Vagina (tissue), 2 donors: ENCODE data around the gene SLMAP. TPM values are rescaled to one million over a fixed set of nuclear protein-coding genes. Genes with fewer than 3 reads are reported as not detected.

Experiments used
- DNase-seq, 2 donors: peaks; one replicate each; pipeline ENCODE4 v3.0.0-alpha.2; 2017; ENCODE audit errors: extremely low spot score in 2 of 2
- H3K27ac ChIP-seq: fragments of 200-600 bp; sonication (generic); one replicate; pipeline ENCODE4 v1.5.1; 2019
- H3K27me3 ChIP-seq: fragments of 200-600 bp; sonication (generic); one replicate; pipeline ENCODE4 v1.5.1; 2019
- H3K36me3 ChIP-seq, 2 donors: fragments of 200-600 bp; sonication (generic); one replicate each; pipeline ENCODE4 v1.5.1; 2017 to 2019
- H3K4me1 ChIP-seq: fragments of 200-600 bp; sonication (generic); one replicate; pipeline ENCODE4 v1.5.1; 2019
- H3K4me3 ChIP-seq, 2 donors: fragments of 200-600 bp; sonication (generic); 1 replicate in 1 of 2; 2 replicates in 1 of 2; pipeline ENCODE4 v1.5.1; 2016 to 2019
- H3K9me3 ChIP-seq: fragments of 200-600 bp; sonication (generic); one replicate; pipeline ENCODE4 v1.5.1; 2019
- CTCF ChIP-seq, 3 experiments: fragments of 450-650 bp in 2 of 3; fragments of 200-600 bp in 1 of 3; sonication (generic) in 1 of 3; IDR thresholded peaks; one replicate each; pipeline ENCODE4 v1.5.1; 2017 to 2019; ENCODE audit warnings: antibody characterized with exemption in 3 of 3, mild to moderate bottlenecking in 2 of 3, moderate library complexity in 2 of 3
- POLR2A ChIP-seq, 2 donors: fragments of 450-650 bp; IDR thresholded peaks; one replicate each; pipeline ENCODE4 v1.6.1; 2017; ENCODE audit warnings: antibody characterized with exemption in 2 of 2, mild to moderate bottlenecking in 2 of 2, moderate library complexity in 2 of 2
- POLR2AphosphoS5 ChIP-seq, 2 donors: sonication (generic); formaldehyde crosslinking; IDR thresholded peaks; one replicate each; pipeline ENCODE4 v1.9.0; 2017; ENCODE audit warnings: antibody characterized with exemption in 2 of 2, mild to moderate bottlenecking in 2 of 2, low read depth in 1 of 2; ENCODE audit not compliant: insufficient read depth in 1 of 2
- intact Hi-C: fragments of 100-400 bp; cut with DNase I; formaldehyde crosslinking; loops from one replicate; pipeline ENCODE4 v1.15.1; 2023
- total RNA-seq: library from RNA; depleted of rRNA; stranded (reverse); fragments of >200 nt; gene quantifications from one replicate; pipeline ENCODE4 v1.2.3, GENCODE V29; 2016

The SLMAP gene
- total RNA-seq, 1 donor from 2014 or later, result 102 TPM

GRCh38 chr3:57948080-57948671 lies 192.1 kb downstream of the SLMAP start:
- no peaks in the 10 kb centered on the region for H3K9me3 ChIP-seq
- intact Hi-C loops, result no loop called here
- no peak overlapping the region for H3K4me3 ChIP-seq
- TF ChIP-seq POLR2AphosphoS5 (IDR thresholded peaks at IDR 0.05; ENCODE audit: insufficient read depth in 1 of 2, low read depth in 1 of 2), result no peak
- no peak for TF ChIP-seq CTCF (IDR thresholded peaks at IDR 0.05)
- no peak for TF ChIP-seq POLR2A (IDR thresholded peaks at IDR 0.05)
- peaks cover 45% of the 10 kb centered on the region for H3K4me1 ChIP-seq
- no peaks in the 10 kb centered on the region for H3K36me3 ChIP-seq
- no peaks in the 10 kb centered on the region for H3K27me3 ChIP-seq
- DNase-seq, result no peak
- H3K27ac ChIP-seq, result no peak overlapping the region

GRCh38 chr3:57948781-57949242 lies 192.7 kb downstream of the SLMAP start:
- no peak for DNase-seq
- Histone ChIP-seq H3K36me3 (no peaks in the 10 kb centered on the region), H3K4me1 (peaks cover 38% of the 10 kb centered on the region), H3K9me3 (no peaks in the 10 kb centered on the region), H3K27ac (no peak overlapping the region), H3K27me3 (no peaks in the 10 kb centered on the region), H3K4me3 (no peak overlapping the region)
- TF ChIP-seq CTCF (IDR thresholded peaks at IDR 0.05), result no peak
- no peak for TF ChIP-seq POLR2AphosphoS5 (IDR thresholded peaks at IDR 0.05; ENCODE audit: insufficient read depth in 1 of 2, low read depth in 1 of 2)
- no peak for TF ChIP-seq POLR2A (IDR thresholded peaks at IDR 0.05)
- intact Hi-C loops, result no loop called here

- no peak overlapping the region for H3K27ac ChIP-seq
- no peaks in the 10 kb centered on the region for H3K9me3 ChIP-seq
- H3K27me3 ChIP-seq, result no peaks in the 10 kb centered on the region
- no peak for TF ChIP-seq POLR2AphosphoS5 (IDR thresholded peaks at IDR 0.05; ENCODE audit: insufficient read depth in 1 of 2, low read depth in 1 of 2)
- TF ChIP-seq POLR2A (IDR thresholded peaks at IDR 0.05), result no peak
- TF ChIP-seq CTCF (IDR thresholded peaks at IDR 0.05), result no peak
- intact Hi-C loops, result no loop called here
- no peaks in the 10 kb centered on the region for H3K36me3 ChIP-seq
- no peak overlapping the region for H3K4me3 ChIP-seq
- peaks cover 33% of the 10 kb centered on the region for H3K4me1 ChIP-seq
- no peak for DNase-seq
Measured at GRCh38 chr3:57949344-57949743, 193.2 kb downstream of the SLMAP start.

- intact Hi-C loops, result no loop called here
- peaks cover 31% of the 10 kb centered on the region for H3K4me1 ChIP-seq
- DNase-seq, result no peak
Measured at GRCh38 chr3:57949785-57950615, 193.9 kb downstream of the SLMAP start.

More at GRCh38 chr3:57949785-57950615, 193.9 kb downstream of the SLMAP start:
- peak; percentile 18 to 29 for TF ChIP-seq POLR2AphosphoS5 (IDR thresholded peaks at IDR 0.05; ENCODE audit: insufficient read depth in 1 of 2, low read depth in 1 of 2)
- peak in 1 of 3 experiments; percentile 12 for TF ChIP-seq CTCF (IDR thresholded peaks at IDR 0.05)
- no peak for TF ChIP-seq POLR2A (IDR thresholded peaks at IDR 0.05)
- H3K9me3 ChIP-seq, result no peaks in the 10 kb centered on the region
- no peak overlapping the region for H3K27ac ChIP-seq
- no peaks in the 10 kb centered on the region for H3K27me3 ChIP-seq
- no peak overlapping the region for H3K4me3 ChIP-seq
- H3K36me3 ChIP-seq, result no peaks in the 10 kb centered on the region
